CD4-positive, alpha-beta T cell treated with Interleukin-2 at 100 ng/mL for 4 hours (primary cell): ENCODE results near the gene PRCC.

Experiments
- DNase-seq: peaks from one replicate; pipeline ENCODE4 v3.0.0-alpha.2; 2020; ENCODE audit warnings: low spot score

PRCC gene

GRCh38 chr1:156842618-156843300, 75.4 kb downstream of the PRCC start:
- no peak for DNase-seq

- DNase-seq = no peak
Observed at GRCh38 chr1:156844102-156844501, 76.8 kb downstream of the PRCC start.

- DNase-seq = no peak
Observed at GRCh38 chr1:156844638-156845037, 77.3 kb downstream of the PRCC start.

DNA sequence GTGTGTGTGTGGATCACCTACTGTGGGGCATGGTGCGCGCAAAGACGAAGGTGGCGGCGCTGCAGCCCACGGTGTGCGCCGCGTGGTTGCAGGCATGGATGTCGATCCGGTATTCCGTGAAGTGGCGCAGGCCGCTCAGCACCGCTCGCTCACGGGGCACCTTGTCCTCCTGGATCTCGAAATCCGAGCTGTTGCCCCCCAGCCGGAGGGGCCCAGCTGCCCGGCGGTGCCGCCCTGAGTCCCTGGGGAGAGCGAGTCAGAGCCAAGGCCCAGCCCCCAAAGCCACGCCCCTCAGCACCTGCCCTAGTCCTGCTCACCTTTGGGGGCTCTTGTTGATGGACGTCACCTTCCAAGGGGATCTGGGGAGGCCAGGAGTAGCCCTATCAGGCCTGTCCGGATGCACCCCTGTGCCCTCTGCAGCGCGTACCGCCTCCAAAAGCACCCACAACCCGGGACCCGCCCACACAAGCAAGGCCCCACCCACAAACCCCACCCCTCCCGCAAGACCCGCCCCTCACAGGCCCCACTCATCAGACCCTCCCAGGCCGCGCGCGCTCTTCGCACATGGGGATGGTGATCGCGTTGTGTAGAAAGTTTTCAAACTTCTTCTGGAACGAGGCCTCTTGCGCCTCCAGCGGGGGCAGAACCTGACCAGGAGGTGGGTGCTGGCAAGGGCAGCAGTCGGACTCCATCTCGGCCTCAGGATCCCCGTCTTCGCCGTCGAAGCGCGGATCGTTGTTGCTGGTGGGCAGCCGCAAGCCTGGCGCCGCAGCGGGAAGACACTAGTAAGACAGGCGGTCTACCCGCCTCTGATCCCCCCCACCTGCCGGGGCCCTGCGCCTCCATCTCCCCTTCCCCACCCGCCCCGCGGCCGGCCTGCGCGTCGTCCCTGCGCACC, 78.0 kb downstream of the PRCC start:
- peak; percentile 13 for DNase-seq

GRCh38 chr1:156845953-156846545, 78.7 kb downstream of the PRCC start:
- DNase-seq = no peak

DNA sequence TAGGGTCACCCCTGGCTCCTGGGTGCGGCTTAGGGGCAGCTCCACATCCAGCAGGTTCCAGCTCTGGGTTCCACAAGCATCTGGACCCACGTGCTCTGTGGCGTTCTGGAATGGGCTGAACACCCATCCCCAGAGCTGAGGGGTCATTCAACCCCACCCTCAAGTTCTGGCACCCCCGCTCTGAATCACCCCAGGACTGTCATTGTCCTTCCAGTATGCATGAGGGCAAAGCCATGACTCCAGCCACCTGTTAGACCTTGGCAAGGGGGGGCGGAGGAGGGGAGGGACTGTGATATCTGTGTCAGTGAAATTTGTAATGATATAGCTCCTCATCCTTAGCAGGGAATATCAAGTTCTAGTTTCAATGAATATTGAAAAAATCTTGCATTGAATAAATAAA, 79.3 kb downstream of the PRCC start:
- DNase-seq = no peak

GRCh38 chr1:156847591-156848460, 80.5 kb downstream of the PRCC start:
- no peak for DNase-seq

- peak; percentile 70 for DNase-seq
Observed at GRCh38 chr1:156848461-156849150, 81.3 kb downstream of the PRCC start.

GRCh38 chr1:156849151-156849496, 81.8 kb downstream of the PRCC start:
- no peak for DNase-seq
